GM20431 (cell line): ENCODE data around the gene LIX1L.
"Not testable (repeated sequence)": the region's sequence is repeated elsewhere in the genome, so short reads cannot be mapped to it uniquely, and the experiment has no call there.

Source experiments
- in situ Hi-C: fragments of 300-500 bp; cut with MseI, MboI; formaldehyde crosslinking; loops from one replicate; pipeline ENCODE4 v1.15.0; 2020; ENCODE audit warnings: low sequenced_read_pairs; ENCODE audit not compliant: unreplicated experiment

LIX1L gene

GRCh38 chr1:145944532-145944931, 13.3 kb downstream of the LIX1L start:
- in situ Hi-C loops = no loop called here

- in situ Hi-C loops = no loop called here
These were observed 14.9 kb downstream of the LIX1L start for GRCh38 chr1:145942871-145943270.

GRCh38 chr1:145942405-145942804, 15.4 kb downstream of the LIX1L start:
- in situ Hi-C loops = no loop called here

GRCh38 chr1:145937436-145937835, 20.4 kb downstream of the LIX1L start:
- in situ Hi-C loops = no loop called here

GRCh38 chr1:145936247-145936646, 21.6 kb downstream of the LIX1L start:
- in situ Hi-C loops = no loop called here

GRCh38 chr1:145935708-145936107, 22.1 kb downstream of the LIX1L start:
- in situ Hi-C loops = no loop called here

GRCh38 chr1:145932522-145933009, 25.3 kb downstream of the LIX1L start:
- in situ Hi-C loops = not testable (repeated sequence)

GRCh38 chr1:145927916-145928643, 29.7 kb downstream of the LIX1L start:
- in situ Hi-C loops = no loop called here

- in situ Hi-C loops = no loop called here
These were observed 30.5 kb downstream of the LIX1L start, which contains the start of gene RBM8A for GRCh38 chr1:145927063-145927886. Gene RBM8A (minus strand): TSS chr1:145927484. CDS start chr1:145927426, 58 bp downstream.

- in situ Hi-C loops = no loop called here
These were observed 31.1 kb downstream of the LIX1L start for GRCh38 chr1:145926686-145927062.

GRCh38 chr1:145922266-145922665, 35.6 kb downstream of the LIX1L start:
- in situ Hi-C loops = no loop called here

GRCh38 chr1:145920297-145920696, 37.5 kb downstream of the LIX1L start:
- in situ Hi-C loops = not testable (repeated sequence)

GRCh38 chr1:145918992-145919939, 38.6 kb downstream of the LIX1L start:
- in situ Hi-C loops = no loop called here

GRCh38 chr1:145918144-145918991, 39.4 kb downstream of the LIX1L start, which contains the start of gene PEX11B:
Gene PEX11B (minus strand): TSS chr1:145918717. CDS start chr1:145918688, 29 bp downstream.
- in situ Hi-C loops = no loop called here

GRCh38 chr1:145917595-145917994, 40.2 kb downstream of the LIX1L start:
- in situ Hi-C loops = no loop called here

- in situ Hi-C loops = no loop called here
These were observed 41.1 kb downstream of the LIX1L start for GRCh38 chr1:145916745-145917144.

- in situ Hi-C loops = no loop called here
These were observed 45.6 kb downstream of the LIX1L start for GRCh38 chr1:145912128-145912641.

- in situ Hi-C loops = no loop called here
These were observed 49.2 kb downstream of the LIX1L start for GRCh38 chr1:145908653-145909052.
